GM19468 (cell line): Measurements from ENCODE around the gene ABLIM1.

Source experiments
- ATAC-seq: cut with Tn5 transposase; IDR thresholded peaks from one replicate; pipeline ENCODE4 v1.9.1; 2021; ENCODE audit warnings: mild to moderate bottlenecking, moderate library complexity, moderate number of reproducible peaks; ENCODE audit not compliant: unreplicated experiment; ENCODE audit errors: extremely low read depth

Gene ABLIM1

DNA sequence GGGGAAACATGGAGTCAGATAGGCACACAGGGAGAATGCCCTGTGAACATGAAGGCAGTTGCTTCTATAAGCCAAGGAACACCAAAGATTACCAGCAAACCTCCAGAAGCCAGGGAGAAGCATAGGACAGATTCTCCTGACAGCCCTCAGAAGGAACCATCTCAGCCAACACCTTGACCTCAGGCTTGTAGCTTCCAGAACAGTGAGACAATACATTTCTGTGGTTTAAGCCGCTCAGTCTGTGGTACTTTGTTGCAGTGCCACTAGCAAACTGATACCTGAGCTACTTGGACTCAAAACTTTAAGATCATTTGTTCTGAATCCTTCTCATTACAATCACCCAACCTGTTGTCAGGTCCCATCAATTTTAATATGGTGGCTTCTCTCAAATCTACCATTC, 31.2 kb downstream of the ABLIM1 start:
- no peak for ATAC-seq

DNA sequence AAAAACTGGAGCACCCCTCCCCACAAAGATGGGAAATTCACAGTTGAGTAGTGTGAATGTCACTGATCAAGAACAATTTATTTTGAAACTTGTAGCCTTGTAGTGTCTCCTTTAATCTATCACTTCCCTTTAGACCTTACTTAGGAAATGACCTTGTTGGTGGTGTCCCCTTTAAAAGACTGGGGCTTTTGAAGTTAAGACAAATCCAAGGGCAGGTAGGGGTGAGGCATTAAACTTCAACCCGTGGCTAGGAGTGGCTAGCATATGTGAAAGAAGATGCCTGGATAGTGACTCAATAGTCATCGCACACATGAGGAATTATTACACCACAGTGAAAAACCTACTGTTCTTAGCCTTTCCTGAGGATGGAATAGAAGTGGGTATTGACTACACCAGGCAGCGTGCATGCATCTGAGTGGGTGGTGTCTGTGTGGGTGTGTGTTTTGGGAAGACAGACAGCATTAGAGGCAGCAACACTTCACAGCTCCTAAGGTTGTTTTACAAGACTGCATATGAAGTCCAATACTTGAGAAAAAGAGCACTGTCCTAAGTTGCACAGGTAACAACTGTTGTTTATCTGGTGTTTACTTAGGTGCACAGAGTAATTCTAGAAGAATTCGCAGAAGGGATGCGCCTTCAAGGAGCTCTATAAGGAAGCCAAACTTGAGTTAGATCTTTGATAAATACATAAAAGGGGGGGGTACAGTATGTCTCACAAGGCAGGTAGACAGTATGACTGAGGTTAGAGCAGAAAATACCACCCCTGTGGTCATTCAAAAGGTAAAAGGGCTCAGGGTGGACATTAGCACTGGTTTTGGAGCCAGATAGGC, 32.9 kb downstream of the ABLIM1 start:
- ATAC-seq = no peak

DNA sequence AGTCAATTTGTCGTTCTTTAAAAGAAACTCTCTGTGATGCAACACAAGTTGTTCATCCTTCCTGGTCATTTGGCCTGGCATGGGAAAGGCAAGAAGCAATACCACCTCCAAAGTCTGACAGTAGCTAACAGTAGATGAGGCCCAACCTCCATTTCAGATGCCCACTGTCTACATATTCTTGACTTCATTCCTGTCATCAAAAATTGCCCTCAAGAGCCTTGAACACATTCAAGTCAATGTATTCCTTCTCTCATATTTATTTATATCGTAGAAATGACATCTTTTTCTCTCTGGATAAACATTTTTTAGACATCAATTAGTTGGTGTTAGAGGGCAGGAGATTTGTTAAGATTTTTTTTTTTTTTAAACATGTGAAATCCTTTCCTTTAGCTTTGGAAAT, 33.7 kb downstream of the ABLIM1 start:
- ATAC-seq = no peak

DNA sequence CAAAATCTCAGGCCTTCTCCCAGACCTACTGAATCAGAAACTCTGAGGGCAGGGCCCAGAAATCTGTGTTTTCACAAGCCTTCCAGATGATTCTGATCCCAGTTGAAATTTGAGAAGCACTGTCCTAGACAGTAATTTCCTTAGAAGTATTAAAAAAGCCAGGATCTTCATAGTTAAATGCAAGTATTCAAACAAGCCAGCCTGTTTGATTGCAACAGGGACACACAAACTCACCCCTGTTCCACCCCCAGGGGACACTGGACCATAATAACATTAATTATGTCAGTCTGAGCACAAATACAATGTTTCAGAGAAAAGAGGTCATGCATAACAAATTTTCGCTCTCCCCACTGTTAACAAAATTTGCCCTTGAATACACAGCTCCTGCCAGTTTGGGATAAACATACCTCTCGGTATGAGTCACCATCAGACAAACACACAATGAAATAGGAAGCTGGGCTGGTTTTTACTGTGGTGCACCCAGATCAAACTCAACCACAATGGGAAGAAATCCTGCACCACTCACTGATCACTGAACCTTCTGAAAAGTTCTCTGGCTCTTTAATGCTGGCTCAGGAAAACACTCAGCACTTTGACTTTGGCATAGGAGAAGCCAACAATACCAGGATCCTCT, 34.3 kb downstream of the ABLIM1 start:
- no peak for ATAC-seq

DNA sequence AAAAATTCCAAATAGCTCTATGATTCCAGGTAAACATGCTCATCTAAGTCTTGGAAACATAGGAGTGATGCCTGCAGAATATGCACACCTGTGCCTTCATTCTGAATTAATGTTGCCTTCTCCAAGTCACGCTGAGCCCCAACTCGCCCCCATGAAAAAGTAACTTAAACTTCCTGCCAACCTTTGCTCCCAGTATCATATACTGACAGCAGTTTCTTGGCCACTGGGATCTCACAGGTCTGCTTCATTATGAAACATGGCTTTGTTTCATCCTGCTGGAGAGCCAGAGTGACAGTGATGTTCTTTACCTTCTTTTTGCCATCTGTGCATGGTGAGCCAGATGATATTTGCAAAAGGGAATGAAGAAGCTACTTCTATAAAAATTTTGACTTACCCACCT, 34.9 kb downstream of the ABLIM1 start:
- ATAC-seq = no peak

DNA sequence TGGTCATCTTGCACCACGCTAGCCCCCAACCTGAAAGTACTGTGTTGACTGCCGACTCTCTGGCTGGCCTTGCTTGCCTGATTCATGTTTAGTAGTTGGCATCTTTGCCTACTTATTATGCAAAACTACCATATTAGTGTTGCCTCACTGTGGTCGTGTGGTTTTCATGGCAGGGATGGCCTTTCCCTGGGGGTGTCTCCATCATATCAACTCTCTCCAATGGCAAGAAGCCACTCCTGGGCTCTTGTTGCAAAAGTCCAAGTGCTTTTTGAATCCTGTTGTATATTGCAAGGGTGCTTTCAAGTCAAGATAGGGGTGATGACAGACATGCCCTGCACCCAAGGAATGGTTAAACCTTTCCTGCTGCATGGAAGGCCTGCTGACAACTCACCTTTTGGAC, 39.4 kb downstream of the ABLIM1 start:
- ATAC-seq = no peak

DNA sequence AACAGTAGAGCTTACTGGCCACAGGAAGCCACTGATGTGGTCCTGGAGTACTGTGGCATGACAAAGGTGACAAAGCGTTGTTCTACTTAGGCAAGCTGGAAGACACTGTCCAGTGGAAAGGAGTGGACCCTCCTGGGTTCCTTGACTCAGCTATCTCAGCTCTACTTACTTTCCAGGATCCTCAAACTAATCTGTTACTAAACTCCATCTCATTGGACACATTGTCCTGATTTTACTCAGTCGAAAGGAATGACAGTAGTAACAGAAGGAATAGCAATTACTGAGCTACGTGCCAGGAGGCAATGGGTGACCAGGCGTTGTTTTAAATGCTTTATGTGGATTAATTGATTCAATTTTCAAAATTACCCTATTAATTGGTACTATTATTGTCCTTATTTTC, 41.6 kb downstream of the ABLIM1 start:
- ATAC-seq = no peak

DNA sequence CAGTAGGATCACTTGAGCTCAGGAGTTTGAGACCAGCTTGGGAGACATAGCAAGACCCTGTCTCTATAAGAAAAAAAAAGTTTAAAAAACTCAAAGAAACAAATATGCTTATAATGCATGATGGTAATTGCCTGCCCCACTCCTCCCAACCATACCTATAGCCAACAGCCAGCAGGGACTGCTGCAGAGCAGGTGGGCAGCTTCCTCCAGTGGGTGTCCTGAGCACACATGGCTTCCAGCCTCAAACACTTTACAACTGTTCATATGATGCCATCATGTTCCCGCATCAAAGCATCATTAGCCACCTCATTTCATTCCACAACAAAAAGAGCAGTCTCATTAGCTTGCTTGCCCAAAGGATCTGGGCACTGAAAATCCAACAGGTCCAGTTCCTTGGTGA, 42.0 kb downstream of the ABLIM1 start:
- no peak for ATAC-seq

DNA sequence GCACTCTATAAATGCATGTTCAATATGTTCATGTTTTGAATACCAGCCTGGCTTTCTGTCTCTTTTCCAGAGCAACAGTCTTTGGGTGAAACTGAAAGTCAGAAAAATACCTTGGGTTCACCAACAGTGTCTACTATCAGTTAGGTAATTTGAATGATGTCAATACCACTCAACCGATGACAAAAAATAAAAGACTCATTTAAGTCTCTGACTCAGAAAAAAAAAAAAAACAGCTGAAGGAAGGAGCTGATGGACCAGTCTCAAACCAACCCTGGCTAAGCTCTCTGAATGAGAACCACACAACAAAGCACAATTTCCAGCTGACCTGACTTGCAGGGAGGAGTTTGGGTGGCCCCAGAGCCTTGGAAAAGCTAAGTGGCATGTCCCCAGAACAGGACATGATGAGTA, 42.5 kb downstream of the ABLIM1 start:
- peak; percentile 88 for ATAC-seq

DNA sequence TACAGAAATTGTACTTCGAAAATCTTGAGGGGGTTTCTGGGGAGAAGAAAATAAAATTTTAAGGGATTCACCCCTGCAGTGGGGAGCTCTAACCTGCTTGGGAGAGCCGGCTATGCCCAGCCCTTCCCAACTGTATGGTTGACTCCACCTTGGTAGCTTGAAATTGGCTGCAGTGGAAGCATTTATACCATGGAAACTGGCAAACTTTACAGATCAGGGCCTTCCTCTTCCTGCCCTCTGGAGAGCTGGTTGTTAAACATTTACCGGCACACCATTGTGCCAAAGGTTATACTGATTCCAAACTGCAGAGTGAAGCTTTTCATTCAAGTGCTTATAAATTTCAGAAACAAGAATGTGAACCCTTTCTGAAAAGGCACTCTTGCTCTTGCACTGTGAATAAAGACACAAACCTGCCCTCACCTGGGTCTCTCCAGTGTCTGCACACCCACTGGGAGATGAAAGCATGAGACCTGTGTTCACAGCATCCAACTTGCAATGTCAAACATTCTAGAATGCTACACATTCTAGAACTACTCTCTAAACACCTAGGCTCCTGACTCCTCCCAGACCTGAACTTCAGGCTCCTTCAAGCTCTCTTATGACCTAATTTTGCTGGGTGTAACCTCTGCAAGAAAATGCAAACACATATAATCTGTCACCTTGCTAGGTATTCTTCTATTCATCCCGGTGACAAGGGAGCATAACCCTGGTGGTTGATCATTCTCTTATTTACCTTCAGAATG, 44.7 kb downstream of the ABLIM1 start:
- no peak for ATAC-seq

DNA sequence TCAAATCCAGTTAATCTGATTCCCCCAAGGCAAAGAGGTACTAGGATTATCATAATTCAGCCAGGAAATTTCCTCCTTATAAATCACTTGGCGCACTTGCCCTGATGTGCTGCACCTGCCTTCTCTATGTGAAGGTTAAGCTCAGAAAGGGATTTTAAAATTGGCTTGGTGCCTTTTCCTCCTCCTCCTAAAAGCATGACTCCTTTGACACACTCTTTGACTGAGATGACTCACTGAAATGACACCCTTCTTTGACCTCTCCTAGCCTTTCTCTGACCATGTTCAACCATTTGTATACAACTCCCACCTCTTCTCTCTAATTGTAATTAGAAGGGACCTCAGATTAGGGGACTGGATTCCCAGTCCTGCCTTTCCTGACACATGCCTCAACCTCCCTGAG, 46.5 kb downstream of the ABLIM1 start:
- no peak for ATAC-seq

DNA sequence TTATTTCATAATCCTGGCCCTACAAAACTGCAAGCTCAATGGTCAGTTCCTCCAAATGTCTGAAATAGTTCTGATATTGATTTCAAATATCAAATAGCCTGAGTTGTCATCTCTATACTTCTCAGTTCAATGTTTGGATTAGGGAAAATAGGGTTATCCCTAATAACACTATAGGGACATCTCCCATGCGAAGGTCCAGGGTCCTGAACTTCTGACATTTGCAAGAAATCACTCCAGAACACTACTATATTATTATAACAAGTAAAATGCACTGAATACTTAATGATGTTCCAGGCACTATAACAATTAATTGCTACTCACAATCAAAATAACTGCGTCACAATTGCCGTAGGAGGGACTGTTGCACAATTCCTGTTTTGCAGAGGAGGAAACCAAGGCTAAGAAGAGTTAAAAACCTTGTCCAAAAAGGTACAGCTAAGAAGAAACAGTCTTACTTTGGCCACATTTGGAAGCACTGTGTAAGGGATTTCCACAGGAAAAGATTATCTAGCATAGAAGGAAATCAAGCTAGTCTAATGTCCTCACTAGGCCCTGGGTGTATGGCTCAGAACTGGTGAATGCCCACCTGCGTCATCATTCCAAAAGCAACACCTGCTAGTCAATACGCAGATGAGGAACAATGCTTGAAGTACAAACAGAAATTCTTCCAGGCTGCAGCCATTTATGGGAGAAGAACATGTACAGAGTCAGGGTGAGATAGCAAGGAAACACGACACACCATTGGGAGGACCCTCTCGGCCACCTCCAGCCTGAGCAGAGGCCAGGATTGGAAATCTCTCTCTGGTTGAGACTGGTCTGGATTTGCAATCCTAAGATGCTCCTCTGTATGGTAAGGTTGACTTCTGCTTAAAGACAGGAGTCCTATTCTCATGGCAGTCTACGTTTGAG, 48.3 kb downstream of the ABLIM1 start:
- no peak for ATAC-seq

DNA sequence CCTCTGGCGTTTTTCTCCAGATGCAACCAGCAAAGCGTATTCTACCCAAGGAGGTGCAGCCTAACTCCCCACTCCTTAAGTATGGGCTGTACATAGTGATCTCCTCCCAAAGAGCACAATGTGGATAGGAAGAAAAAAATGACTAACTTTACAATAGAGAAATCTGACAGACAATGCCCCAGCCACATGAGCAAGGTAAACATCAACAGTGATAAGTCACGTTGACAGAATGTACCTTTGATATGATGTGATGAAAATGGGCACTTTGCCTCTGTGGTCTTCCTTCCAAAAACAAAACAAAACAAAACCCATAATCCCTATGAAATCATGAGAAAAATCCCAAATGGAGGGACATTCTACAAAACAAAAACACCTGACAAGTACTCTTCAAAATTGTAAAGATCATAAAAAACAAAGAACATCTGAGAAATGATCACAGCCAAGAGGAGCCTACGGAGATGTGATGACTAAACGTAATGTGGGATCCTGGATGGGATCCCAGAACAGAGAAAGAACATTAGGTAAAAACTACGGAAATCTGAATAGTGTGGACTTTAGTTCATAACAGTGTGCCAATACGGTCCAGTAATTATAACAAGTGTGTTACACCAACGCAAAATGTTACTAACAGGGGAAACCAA, 50.6 kb downstream of the ABLIM1 start:
- ATAC-seq = no peak

DNA sequence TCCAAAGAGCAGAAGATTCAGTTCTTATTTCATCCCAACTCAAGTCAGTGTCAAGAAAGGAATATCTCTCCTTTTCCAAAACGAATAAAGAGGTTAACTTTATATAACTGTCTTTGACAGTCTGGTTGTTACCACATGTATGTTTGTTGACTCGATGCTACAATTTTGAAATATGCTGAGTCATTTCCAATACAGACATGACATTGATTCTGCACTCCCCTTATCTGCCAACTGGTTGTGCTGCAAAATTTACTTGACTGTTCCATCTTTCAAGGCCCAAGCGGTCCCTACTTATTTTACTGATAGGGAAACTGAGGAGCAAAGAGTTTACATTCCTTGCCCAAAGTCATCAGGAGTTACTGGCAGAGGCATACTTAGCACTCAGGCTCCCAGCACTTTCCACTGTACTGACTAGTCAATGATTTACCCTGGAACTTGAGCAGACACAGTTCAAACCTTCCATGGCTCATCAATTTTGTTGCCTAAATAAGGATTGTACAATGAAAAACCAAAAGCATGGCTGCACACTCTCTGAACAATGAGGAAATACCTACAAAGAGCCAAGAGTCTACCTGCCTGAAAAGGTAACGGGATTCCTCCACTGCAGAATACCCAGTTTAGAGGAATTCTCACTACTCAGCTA, 52.8 kb downstream of the ABLIM1 start:
- no peak for ATAC-seq

DNA sequence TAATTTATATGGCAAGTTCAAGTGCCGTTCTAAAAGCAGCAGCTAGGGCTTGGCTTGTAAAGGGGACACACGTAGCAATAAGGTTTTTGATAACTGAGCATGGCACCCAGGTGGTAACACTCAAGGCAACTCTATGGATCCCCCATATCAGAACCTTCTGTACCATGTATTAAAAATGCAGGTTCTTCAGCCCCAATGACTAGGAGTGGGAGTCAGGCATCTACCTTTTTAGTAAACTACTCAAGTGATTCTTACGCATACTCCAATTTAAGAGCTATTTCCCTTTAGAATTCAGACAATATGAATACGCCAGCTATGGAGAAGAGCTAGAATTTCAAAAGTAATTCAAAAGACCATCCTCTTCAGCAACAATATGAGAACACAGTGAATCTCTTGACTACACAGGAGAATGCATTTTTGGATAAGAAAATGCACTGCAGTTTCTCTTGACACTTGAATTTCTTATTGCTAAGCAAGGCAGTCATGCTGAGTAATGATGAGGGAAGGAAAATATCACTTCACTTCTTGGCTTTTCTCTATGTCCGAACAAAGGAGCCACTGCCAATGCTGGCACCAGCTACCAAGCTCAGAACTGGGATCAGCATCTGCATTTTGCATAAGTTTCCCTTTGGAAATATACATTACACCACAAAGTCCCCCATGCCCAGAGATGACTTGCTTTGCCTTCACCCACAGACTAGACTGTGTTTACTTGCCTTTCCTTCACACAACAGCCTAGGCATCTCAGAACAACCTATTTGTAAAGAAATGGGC, 53.5 kb downstream of the ABLIM1 start:
- ATAC-seq = no peak

DNA sequence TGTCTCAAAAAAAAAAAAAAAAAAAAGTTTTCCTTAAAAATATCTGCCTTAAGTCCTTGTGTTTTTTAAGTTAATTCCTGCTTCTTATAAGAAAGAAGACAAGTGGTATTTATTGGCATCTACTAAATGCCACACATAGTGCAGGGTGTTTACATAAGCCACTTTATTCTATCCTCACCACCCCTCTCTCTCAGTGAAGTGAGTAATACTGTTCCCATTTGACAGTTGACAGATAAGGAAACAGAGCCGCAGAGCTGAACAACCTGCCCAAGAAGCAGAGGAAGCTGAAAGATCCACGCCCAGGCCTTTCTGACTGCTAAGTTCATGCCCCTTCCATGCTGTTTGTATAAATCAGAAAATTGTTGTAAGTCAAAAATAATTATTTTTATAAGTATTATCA, 54.1 kb downstream of the ABLIM1 start:
- ATAC-seq = no peak

DNA sequence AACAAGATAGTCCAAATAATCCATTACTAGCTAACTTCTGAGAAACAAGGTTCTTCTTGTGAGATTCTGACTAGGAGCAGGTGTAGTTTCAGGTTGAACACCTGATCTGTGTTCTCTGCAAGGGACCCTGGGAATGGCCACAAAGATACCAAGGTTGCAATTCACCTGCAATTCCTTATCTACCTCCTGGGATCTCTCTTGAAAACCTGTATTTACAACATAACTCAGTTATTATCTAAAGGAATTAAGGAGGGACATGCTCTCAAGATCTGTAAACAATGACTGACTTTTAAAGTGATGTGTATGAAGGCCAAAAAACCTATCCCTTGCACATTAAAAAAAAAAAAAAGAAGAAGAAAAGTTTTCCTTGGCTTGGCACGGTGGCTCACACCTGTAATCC, 54.8 kb downstream of the ABLIM1 start:
- ATAC-seq = no peak

DNA sequence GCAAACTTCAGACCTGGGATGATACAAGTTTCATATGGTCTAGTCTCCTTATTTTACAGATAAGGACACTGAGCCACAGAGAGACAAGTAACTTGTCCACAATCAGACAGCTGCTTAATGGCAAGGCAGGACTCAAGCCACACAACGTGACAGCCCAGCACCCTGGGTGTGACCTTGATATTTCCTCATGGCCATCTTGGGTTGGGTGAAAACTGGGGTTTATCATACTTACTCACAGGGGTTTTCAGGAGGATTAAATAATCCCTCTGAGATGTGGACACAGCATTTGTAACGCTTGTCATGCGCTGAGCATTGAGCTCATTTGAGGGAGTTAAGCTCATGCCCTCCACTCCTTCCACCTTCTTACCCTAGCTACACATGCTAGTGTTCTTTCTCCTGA, 58.0 kb downstream of the ABLIM1 start:
- ATAC-seq = no peak

DNA sequence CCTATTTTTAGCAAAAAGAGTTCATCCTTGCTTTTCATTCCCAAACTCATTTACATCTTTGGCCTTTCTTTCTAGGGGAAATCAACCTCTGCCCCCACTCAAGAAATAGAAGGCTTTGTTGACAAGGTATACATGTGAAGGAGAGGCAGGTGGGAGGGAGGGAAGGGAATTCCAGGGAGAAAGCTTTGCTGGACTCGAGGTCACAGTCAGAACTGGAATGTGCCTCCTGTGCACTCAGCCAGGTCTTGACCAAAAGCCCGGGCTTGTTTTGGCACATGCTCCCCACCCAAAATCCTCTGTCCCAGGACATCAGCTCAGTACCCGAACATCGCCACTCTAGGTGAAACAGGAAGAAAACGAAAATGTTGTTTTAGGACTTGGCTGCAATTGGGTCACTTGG, 61.3 kb downstream of the ABLIM1 start:
- no peak for ATAC-seq
